IMR-90 (cell line): ENCODE results near the gene CDK5RAP2.
"Not testable (repeated sequence)": the region's sequence is repeated elsewhere in the genome, so short reads cannot be mapped to it uniquely, and the experiment has no call there.

Experiments
- POLR2A ChIP-seq: IDR thresholded peaks from 2 replicates; pipeline ENCODE4 v1.6.1; 2012; ENCODE audit warnings: mild to moderate bottlenecking, low read depth, low read length
- RAD21 ChIP-seq: IDR thresholded peaks from 2 replicates; pipeline ENCODE4 v1.6.1; 2012; ENCODE audit warnings: low read length, improper control_type of control experiment
- TF ChIP-seq, protein P1 (sequence below): conservative IDR thresholded peaks from 2 replicates; pipeline ENCODE4 v1.5.1; 2012; ENCODE audit warnings: mild to moderate bottlenecking, low read depth, low read length, improper control_type of control experiment

DNA sequence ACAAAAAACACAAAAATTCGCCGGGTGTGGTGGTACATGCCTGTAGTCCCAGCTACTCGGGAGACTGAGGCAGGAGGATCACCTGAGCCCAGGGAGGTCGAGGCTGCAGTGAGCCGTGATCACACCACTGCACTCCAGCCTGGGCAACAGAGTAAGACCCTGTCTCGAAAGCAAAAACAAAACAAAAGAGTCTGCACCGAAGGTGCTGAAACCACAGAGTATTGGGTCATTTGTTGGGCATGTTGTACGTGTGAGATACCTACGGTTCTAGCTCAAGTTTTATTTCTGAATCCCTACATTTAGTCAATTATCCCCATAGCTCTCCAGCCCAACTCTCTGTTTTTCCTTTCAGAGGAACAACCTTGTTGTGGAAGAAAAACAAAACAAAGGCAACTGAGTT is 118.3 kb downstream of the CDK5RAP2 start:
- TF ChIP-seq, protein P1, sequence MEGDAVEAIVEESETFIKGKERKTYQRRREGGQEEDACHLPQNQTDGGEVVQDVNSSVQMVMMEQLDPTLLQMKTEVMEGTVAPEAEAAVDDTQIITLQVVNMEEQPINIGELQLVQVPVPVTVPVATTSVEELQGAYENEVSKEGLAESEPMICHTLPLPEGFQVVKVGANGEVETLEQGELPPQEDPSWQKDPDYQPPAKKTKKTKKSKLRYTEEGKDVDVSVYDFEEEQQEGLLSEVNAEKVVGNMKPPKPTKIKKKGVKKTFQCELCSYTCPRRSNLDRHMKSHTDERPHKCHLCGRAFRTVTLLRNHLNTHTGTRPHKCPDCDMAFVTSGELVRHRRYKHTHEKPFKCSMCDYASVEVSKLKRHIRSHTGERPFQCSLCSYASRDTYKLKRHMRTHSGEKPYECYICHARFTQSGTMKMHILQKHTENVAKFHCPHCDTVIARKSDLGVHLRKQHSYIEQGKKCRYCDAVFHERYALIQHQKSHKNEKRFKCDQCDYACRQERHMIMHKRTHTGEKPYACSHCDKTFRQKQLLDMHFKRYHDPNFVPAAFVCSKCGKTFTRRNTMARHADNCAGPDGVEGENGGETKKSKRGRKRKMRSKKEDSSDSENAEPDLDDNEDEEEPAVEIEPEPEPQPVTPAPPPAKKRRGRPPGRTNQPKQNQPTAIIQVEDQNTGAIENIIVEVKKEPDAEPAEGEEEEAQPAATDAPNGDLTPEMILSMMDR, result not testable (repeated sequence)
- not testable (repeated sequence) for TF ChIP-seq RAD21, POLR2A
